ENCODE results near the gene RSPH6A. TPM values are rescaled to one million over a fixed set of nuclear protein-coding genes. Genes with fewer than 3 reads are reported as not detected.

RSPH6A gene
- total RNA-seq, 1 experiment from 2014 or later = 0.39 TPM

DNA sequence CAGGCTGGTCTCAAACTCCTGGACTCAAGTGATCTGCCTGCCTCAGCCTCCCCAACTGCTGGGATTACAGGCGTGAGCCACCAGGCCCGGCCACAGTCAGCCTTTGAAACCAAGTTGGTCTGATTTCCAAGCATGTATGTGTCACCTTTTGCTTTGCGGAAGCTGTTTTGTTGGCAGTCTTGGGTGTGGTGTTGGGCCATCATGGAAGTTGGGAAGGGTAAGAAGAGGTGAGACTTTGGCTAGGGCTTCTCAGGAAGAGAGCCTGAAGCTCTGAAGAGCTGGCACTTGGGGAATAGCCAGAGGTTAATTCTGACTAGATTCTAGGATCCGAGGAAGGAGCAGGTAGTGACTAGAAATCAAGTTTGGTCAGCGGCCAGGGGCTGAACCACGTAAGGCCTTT lies 2.8 kb downstream of the RSPH6A start:
- TF ChIP-seq EZH2 (IDR thresholded peaks at IDR 0.05; ENCODE audit: low read depth) (no peak), CTCF (conservative IDR thresholded peaks at IDR 0.05) (no peak)
- no peaks in the 10 kb centered on the region for H3K9me2 ChIP-seq (ENCODE audit: insufficient read depth)
- H3K36me3 ChIP-seq (ENCODE audit: low read depth) = no peaks in the 10 kb centered on the region
- H3K4me1 ChIP-seq (replicated peaks; ENCODE audit: insufficient read depth) = peaks cover 7% of the 10 kb centered on the region
- H3K79me2 ChIP-seq (ENCODE audit: low read depth) = no peaks in the 10 kb centered on the region
- ChIA-PET CTCF (interaction anchor here (0.6 kb wide), 1 partner anchor 89 kb away, joined by 15 read pairs; no protein-coding TSS in a partner anchor), POLR2A (ENCODE audit: unreplicated experiment) (interaction anchor here (0.6 kb wide), 1 partner anchor 43 kb away, joined by 3 read pairs; the partner anchor contains the start of gene SIX5)
- H3K27me3 ChIP-seq (ENCODE audit: insufficient read depth, low read depth) = no peaks in the 10 kb centered on the region
- no peak overlapping the region for H3K27ac ChIP-seq
- H3K9me3 ChIP-seq (ENCODE audit: insufficient read depth, low read depth) = no peaks in the 10 kb centered on the region
- DNase-seq = no peak
- intact Hi-C loops (cut with micrococcal nuclease; ENCODE audit: unreplicated experiment) = no loop called here
- no peak overlapping the region for H3K4me3 ChIP-seq
- no peak overlapping the region for H2AFZ ChIP-seq
- H3F3A ChIP-seq (ENCODE audit: insufficient read depth, low read depth) = peaks cover 33% of the 10 kb centered on the region
- BruUV-seq (replicated peaks) = no TSS peak
- no peak overlapping the region for H3K4me2 ChIP-seq
- H4K20me1 ChIP-seq (ENCODE audit: insufficient read depth) = no peaks in the 10 kb centered on the region

GRCh38 chr19:45809643-45810159 lies 5.4 kb downstream of the RSPH6A start:
- no peak overlapping the region for H3K4me3 ChIP-seq
- H3K79me2 ChIP-seq (ENCODE audit: low read depth) = no peaks in the 10 kb centered on the region
- peak overlapping the region; percentile 61 for H3K27ac ChIP-seq
- no peaks in the 10 kb centered on the region for H3K27me3 ChIP-seq (ENCODE audit: insufficient read depth, low read depth)
- H3K9me2 ChIP-seq (ENCODE audit: insufficient read depth) = no peaks in the 10 kb centered on the region
- H3K4me1 ChIP-seq (replicated peaks; ENCODE audit: insufficient read depth) = peaks cover 12% of the 10 kb centered on the region
- intact Hi-C loops (cut with micrococcal nuclease; ENCODE audit: unreplicated experiment) = no loop called here
- no peaks in the 10 kb centered on the region for H4K20me1 ChIP-seq (ENCODE audit: insufficient read depth)
- no TSS peak for BruUV-seq (replicated peaks)
- H3K4me2 ChIP-seq = peak overlapping the region; percentile 22
- POLR2A ChIA-PET (ENCODE audit: unreplicated experiment) = no interaction called here
- no peaks in the 10 kb centered on the region for H3K36me3 ChIP-seq (ENCODE audit: low read depth)
- H3K9me3 ChIP-seq (ENCODE audit: insufficient read depth, low read depth) = no peaks in the 10 kb centered on the region
- no peak for TF ChIP-seq CTCF (conservative IDR thresholded peaks at IDR 0.05)
- no peak for TF ChIP-seq EZH2 (IDR thresholded peaks at IDR 0.05; ENCODE audit: low read depth)
- peaks cover 48% of the 10 kb centered on the region for H3F3A ChIP-seq (ENCODE audit: insufficient read depth, low read depth)
- 0 out of 2 replicates have a peak overlapping the region, but pooled peaks have one; percentile 9 for H2AFZ ChIP-seq
- DNase-seq = peak; percentile 19 to 58
- CTCF ChIA-PET = no interaction called here

GRCh38 chr19:45805719-45806118 lies 9.4 kb downstream of the RSPH6A start:
- intact Hi-C loops (cut with micrococcal nuclease; ENCODE audit: unreplicated experiment) = no loop called here
- no peaks in the 10 kb centered on the region for H3K36me3 ChIP-seq (ENCODE audit: low read depth)
- H2AFZ ChIP-seq = no peak overlapping the region
- no peak for TF ChIP-seq EZH2 (IDR thresholded peaks at IDR 0.05; ENCODE audit: low read depth)
- no peak for TF ChIP-seq CTCF (conservative IDR thresholded peaks at IDR 0.05)
- no peak overlapping the region for H3K4me2 ChIP-seq
- POLR2A ChIA-PET (ENCODE audit: unreplicated experiment) = no interaction called here
- H3K4me3 ChIP-seq = no peak overlapping the region
- no peaks in the 10 kb centered on the region for H4K20me1 ChIP-seq (ENCODE audit: insufficient read depth)
- H3K79me2 ChIP-seq (ENCODE audit: low read depth) = no peaks in the 10 kb centered on the region
- H3K27ac ChIP-seq = no peak overlapping the region
- peaks cover 12% of the 10 kb centered on the region for H3K4me1 ChIP-seq (replicated peaks; ENCODE audit: insufficient read depth)
- CTCF ChIA-PET = no interaction called here
- no peaks in the 10 kb centered on the region for H3K9me2 ChIP-seq (ENCODE audit: insufficient read depth)
- H3K27me3 ChIP-seq (ENCODE audit: insufficient read depth, low read depth) = no peaks in the 10 kb centered on the region
- peaks cover 32% of the 10 kb centered on the region; the same call in 1 of the 2 replicates for H3F3A ChIP-seq (ENCODE audit: insufficient read depth, low read depth)
- peak in 1 of 2 experiments; percentile 22 for DNase-seq
- H3K9me3 ChIP-seq (ENCODE audit: insufficient read depth, low read depth) = no peaks in the 10 kb centered on the region
- no TSS peak for BruUV-seq (replicated peaks)

Data from PC-9 (cell line).